Fibroblast of skin of left quadriceps (primary cell): ENCODE measurements around the gene PLSCR2.
"Not testable (repeated sequence)": the region's sequence is repeated elsewhere in the genome, so short reads cannot be mapped to it uniquely, and the experiment has no call there.

Experiments used
- DNase-seq, 2 experiments: peaks; one replicate each; pipeline ENCODE4 v3.0.0-alpha.2; 2013; ENCODE audit warnings: low read depth in 2 of 2

PLSCR2 gene

DNA sequence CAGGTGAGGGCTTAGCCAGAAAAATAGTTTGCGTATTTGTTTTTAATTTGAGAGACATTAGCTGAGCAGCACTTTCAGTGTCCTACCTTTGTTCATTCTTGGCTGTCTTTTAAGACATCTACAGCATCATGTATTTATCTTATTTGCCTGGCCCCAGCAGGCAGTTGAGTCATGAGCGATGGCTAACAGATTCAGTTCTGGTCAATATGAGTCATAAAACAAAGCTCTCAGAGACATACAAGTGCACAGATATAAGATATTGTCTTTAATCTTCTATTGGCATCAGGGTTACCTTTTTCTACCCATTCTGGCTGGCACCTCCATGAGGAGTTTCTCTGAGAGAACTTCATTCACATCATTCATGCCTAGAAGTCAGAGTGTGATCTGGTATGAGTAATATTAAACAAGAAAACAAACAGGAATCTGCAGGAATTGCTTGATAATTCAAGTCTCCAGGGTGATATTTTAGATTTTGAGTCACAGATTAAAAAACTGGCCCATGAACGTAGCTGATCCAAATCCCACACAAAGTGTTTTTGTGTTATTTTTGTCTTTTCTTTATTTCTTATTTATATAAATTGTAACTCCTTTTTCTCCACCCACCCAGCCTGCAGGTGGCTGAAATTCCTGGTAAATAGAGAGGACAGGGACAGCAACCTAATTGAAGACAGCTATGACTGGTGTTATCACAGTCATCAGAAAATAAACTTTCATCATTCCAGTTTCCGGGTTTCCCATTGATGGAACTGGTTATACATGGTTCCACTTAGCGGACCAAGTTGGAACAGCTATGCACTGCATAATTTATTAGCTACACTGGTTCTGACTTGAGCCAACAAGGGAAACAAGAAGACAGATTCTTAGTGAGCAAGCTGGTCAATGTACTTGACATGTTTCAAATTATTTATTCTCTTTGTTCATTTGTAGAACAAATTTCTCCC is 47.3 kb downstream of the PLSCR2 start:
- no peak for DNase-seq

DNA sequence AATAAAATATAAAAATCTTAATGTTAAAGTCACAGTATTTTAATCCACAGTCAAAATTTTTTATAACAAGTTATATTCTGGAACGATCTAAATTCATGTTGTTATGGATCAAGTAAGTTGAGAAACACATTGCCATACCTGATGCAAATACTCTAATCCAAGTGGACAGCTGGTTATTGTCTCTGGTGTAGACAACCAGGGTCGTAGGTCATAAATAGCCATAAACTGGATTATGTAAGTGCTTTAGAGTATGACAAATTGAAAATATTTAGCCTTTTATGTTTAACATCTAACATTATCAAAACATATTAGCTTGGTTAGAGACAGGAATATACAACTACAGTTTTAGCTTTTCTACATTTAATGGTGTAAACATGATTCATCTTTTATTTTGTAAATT is 53.0 kb downstream of the PLSCR2 start:
- no peak for DNase-seq

DNA sequence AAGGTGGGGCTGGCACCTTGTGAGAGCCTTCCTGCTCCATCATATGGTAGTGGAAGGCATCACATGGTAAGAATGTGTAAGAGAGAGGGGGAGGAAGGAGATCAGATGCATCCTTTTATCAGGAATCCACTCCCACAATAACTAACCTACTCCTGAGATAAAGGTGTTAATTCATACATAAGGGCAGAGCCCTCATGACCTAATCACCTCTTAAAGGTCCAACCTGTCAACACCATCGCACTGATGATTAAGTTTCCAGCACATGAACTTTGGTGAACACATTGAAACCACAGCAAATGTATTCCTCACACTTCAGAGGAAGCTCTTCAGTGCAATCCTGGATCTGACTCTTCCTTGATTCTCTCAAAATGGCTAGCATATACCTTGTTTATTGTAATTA is 55.4 kb downstream of the PLSCR2 start:
- DNase-seq, result no peak

DNA sequence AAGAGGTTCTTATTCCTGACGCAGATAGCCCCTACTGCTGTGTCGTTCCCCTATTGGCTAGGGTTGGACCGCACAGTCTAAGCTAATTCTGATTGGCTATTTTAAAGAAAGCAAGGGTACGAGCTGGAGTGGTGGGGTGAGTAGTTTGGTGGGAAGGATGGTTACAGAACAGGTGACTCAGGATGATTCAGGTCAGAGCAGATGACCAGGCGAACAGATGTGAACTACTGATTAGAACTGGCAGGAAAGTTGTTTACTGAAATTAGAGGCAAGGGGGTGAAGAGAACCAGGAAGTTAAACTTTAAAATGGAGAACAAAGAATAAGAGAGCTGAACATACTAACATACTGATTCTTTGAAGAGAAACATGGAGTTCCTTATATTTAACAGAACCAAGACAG is 56.6 kb downstream of the PLSCR2 start:
- not testable (repeated sequence) for DNase-seq

DNA sequence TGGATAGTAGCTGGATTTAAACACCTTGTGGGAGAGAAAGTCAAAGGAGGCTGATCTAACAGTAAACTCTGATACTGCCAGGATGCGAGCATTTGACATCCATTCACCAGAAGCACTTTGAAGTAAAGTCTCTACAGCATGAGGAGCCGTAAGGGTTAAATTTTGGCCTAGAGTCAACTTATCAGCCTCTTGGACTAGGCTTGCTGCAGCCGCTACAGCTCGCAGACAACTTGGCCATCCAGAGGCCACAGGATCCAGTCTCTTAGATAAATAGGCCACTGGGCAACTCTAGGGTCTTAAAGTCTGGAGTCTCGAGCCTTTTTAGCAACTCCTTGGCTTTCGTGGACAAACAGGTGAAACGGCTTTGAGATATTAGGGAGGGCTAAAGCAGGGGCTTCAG is 61.4 kb downstream of the PLSCR2 start:
- no peak for DNase-seq

DNA sequence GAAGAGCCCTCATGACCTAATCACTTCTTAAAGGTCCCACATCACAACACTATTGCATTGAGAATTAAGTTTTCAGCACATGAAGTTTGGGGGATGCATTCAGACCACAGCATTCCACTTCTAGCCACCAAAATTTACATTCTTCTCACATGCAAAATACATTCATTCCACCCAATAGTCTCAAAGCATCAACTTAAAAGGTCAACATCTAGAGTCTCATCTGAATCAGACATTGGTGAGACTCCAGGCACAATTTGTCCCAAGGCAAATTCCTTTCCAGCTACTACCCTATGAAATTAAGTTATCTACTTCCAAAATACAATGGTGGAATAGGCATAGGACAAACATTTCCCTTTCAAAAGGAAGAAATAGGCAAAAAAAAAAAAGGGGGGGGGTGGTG is 64.9 kb downstream of the PLSCR2 start:
- peak in 1 of 2 experiments; percentile 7 for DNase-seq

DNA sequence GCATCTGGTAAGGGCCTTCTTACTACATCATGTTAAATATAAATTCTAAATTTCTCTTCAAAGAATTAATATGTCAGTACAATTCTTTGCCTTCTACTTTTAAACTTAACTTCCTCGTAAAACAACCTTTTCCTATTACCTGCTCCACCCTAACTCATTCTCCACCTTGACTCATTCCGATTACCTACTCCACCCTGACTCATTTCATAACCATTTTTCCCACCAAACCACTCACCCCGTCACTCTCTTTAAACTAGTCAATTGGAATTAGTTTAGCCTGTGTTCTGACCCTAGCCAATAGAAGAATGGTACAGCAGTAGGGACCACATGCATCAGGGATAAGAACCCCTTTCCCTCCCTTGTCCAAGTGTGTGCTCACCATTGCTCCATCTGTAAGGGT is 65.6 kb downstream of the PLSCR2 start:
- no peak for DNase-seq

DNA sequence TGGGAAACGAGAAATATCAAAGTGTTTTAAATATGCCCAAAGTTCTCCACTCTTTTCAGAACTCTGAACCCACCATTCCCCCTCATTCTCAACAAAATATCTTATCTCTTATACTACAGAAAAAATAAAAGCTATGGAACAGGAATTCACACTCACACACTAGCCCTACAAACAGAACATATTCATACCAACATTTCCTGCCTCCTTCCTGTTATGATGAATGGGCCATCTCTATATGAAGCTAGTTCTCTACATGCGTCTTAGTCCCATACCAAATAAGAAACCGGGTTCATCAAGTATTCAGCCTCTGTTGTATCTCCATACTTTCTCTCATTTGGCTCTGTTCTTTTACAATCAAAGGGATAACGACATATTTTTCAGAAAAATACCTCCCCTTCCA is 72.6 kb downstream of the PLSCR2 start:
- no peak for DNase-seq

DNA sequence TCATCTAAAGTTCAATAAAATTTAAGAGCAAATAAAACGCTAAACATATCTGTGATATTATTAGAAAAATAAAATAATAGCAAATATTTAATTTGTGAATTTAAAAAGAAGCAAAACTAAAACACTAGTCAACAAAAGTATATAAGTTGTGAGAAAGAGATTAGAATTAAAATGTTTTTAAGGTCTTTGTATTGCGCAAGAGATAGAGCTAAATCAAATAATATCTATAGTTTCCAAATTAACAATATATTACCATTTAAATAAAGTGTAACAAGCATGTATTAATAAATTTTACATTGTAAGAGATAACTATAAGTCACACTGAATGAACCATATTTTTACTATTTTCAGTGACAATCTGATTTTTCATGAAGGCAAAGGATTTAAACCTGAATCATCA is 74.2 kb downstream of the PLSCR2 start:
- no peak for DNase-seq

DNA sequence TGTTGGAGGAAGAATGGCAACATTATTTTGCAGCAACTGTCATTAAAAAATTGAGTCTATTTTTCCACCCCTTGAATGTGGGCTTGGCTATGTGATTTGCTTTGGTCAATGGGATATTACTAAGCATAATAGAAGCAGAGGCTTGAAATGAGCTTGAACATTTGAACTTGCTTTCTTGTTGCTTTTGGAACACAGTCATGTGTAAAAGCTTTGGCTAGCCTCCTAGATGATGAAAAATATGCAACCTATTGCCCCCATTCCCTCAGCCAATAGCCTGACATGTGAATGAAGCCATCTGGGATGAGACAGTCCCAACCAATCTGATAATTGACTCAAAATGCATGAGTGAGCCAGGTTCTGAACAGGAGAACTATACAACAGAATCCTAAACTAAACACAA is 78.4 kb downstream of the PLSCR2 start:
- peak; percentile 56 to 60 for DNase-seq

DNA sequence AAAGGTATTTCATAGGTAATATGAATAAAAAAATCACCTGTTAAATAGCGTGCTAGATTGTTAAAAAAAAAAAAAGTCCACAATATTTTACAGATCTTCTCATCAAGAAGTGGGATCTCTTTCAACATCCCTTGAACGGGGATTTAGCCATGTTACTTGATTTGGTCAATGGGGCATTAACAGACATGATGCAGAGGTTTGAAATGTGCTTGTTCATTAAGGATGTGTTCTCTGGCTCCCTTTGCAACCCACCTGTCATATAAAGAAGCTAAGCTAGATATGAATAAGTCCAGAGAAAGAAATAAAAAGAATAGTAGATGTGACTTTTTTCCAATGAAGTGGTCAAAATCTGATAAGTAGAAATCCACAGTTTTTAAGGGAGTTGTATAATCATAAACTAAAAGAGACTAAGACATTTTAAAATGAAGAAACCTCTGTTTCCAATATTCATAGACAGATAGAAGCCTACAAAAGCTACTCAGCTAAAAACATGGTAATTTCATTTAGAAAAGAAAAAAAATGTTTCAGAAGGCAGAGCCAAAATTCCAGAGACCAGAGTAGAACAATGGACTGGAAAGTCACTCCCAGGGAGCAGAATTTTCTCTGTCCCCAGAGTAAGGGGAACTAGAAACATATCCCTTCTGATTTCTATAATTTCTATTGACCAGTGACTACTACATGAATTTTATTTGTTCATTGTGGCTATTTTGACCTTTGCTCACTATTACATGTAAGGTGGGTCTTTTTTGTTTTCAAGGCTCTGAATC is 79.2 kb downstream of the PLSCR2 start:
- DNase-seq, result no peak

DNA sequence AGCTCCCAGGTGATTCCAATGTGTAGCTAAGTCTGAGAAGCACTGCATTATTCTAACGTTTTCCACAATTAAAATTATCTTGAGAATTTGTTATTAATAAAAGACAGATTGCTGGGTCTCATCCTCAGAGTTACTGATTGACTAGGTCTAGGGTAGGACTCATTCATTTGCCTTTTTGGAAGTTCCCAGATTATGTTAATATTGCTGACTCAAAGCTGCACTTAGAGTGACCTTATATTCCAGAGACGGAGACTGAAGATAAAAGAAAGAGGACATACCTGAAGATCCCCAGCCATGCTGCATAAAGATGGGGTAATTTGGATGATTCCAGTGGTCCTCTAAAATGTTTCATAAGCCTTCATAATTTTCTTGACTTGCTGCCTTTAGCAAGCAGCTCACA is 81.8 kb downstream of the PLSCR2 start:
- DNase-seq, result no peak

DNA sequence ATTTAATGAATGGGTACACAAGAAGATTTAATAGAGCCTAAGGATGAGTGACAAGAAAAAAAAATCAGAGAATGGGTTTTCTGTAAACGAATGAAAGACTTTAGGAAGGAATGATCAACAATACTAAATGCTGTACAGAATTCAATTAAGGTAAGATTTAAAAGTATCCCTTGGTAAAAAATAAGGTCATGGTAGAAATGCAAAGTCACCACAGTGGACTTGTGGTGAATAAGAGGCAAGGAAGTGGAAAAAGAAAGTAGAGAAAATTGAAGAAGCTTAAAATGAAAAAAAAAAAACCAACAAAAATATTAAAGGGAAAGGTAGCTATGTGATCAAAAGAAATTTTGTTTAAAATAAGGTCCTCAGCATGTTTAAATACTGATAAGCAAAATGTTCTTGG is 82.4 kb downstream of the PLSCR2 start:
- no peak for DNase-seq

DNA sequence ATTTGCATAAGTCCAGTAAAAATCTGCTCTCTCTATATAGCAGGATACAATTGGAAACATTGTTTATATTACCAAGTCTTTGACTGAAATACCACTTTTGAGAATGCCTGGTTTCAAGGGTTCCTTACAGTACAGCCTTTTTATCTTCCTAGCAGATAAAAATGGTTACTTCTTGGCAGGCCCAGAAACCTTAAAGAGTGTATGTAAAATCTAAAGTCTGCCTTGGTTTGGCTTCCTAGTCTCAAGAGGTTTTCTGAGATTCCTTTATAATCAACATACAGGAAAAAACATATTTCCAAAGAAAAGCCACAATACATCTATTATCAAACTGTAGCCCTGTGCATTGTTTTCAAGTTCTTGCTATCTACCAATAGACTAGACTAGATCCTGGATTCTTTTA is 84.6 kb downstream of the PLSCR2 start:
- DNase-seq, result no peak
